ENCODE data around the gene AS3MT.
"Not testable (repeated sequence)": the region's sequence is repeated elsewhere in the genome, so short reads cannot be mapped to it uniquely, and the experiment has no call there.

AS3MT gene, protein sequence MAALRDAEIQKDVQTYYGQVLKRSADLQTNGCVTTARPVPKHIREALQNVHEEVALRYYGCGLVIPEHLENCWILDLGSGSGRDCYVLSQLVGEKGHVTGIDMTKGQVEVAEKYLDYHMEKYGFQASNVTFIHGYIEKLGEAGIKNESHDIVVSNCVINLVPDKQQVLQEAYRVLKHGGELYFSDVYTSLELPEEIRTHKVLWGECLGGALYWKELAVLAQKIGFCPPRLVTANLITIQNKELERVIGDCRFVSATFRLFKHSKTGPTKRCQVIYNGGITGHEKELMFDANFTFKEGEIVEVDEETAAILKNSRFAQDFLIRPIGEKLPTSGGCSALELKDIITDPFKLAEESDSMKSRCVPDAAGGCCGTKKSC

DNA sequence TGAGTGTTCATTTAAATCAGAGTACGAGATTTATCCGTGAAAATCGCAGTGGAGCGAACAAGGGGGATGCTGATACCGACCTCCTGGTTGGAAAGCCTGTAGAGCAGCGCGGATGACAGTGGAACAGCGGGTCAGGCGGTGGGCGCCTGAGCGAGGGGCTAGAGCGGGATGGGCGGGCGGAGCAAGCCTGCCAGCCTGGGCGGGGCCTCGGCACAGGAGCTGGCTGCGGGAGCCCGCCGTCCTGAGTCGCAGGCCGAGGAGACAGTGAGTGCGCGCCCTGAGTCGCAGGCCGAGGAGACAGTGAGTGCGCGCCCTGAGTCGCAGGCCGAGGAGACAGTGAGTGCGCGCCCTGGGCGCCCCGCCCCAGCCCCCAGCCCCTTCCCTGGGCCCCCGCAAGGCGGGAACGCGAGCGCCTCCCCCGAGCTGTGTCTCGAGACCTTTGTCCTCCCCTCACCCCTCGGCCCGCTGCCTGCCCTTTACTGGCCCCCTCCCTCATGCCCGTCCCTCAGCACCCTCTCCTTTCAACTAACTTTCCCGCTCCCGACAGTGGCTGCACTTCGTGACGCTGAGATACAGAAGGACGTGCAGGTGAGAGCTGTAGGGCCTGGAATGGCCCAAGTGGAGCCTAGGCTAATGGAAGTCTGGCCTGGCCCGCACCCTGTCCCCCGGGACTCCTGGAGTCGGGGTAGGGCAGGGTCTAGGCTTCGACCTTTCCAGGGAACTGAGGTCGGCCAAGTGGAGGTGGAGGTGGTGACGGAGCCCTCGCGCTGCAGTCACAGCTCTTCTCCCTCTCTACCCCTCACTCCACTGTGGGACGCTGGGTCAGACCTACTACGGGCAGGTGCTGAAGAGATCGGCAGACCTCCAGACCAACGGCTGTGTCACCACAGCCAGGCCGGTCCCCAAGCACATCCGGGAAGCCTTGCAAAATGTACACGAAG lies at the start of gene AS3MT:
AS3MT (plus strand) TSS at position 213 of the 941 bp plus-strand sequence; CDS start at position 336, 123 bp downstream.
- peak; percentile 43 for DNase-seq

DNA sequence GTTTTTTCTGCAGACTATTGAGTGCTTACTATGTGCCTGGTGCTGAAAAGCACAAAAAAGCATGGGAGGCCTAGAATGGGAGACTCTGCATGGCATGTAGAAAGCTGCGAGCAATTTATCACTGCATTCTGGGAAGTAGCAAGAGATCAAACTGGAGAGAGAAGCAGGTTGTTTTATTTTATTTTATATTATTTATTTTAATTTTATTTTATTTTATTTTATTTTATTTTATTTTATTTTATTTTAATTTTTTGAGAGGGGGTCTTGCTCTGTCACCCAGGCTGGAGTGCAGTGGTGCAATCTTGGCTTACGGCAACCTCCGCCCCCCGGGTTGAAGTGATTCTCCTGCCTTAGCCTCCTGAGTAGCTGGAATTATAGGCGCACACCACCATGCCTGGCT lies 49.3 kb upstream of the AS3MT start:
- not testable (repeated sequence) for DNase-seq

DNA sequence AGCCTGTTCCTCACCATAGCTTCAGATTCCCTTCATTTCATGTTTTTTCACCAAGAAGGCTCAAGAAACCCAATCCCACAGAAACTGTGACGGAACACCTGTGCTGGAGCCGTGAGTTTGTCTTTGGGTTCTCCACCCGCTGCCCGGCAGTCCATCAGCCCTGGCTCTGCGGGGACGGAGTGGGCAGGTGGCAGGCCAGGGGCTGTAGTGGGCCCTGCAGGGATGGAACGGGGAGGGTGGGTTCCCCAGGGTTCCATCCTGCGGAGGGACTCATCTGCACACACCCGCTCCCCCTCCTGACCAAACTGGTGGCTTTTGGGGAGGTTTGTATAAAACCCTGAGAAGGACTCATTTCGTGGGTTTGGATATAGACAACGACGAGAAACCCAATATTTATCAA lies 47.0 kb upstream of the AS3MT start:
- DNase-seq = no peak

DNA sequence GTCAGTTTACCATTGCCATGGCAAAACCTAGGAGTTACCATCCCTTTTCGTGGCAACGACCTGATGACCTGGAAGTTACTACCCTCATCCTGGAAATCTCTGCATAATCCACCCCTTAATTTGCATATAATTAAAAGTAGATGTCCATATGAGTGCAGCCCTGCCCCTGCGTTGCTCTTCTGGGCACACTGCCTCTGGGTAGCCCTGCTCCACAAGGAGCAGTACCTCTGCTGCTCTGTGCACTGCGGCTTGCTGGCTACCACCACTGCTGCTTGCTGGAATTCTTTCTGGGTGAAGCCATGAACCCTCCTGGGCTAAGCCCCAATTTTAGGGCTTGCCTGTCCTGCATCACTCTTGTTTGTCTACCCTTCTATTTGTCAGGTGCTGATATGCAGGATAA lies 44.6 kb upstream of the AS3MT start:
- DNase-seq = no peak

DNA sequence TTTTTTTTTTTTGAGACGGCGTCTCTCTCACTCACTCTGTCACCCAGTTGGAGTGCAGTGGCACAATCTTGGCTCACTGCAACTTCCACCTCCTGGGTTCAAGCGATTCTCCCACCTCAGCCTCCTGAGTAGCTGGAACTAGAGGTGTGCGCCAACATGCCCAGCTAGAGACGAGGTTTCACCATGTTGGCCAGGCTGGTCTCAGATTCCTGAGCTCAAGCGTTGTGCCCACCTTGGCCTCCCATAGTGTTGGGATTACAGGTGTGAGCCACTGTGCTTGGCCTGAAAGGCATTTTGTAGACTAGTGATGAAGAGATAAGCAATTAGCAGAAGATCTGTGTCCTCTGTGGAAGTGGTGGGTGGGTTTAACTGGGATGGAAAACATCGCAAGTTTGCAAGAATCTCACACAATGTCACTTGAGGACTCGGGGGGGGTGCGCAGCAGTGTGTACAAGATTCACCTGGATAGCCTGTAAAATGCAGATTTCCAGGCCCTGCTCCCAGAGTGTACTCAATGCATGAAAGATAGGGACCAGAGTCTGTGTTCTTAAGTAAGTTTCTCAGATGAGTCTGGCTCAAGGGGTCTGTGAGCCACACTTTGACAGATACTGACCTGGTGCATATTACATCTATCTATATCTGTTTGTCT lies 43.0 kb upstream of the AS3MT start:
- no peak for DNase-seq

DNA sequence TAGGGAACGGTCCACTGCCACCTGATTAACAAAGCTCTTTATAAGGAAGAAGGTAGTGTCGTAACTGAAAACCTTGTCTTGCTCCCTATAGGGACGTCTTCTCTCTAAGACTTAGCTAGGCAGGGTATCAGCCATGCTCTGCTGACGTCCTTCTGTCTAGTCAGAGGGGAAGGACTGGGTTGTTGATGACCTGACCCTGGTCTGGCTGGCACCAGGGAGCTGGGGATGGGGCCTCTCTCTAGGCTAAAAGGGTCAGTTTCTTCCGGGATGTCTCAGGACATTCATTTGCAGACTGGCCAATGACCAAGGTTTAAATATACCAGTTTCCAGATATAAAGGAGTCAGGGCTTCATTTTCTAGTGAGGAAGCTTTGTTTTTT lies 41.7 kb upstream of the AS3MT start:
- no peak for DNase-seq

DNA sequence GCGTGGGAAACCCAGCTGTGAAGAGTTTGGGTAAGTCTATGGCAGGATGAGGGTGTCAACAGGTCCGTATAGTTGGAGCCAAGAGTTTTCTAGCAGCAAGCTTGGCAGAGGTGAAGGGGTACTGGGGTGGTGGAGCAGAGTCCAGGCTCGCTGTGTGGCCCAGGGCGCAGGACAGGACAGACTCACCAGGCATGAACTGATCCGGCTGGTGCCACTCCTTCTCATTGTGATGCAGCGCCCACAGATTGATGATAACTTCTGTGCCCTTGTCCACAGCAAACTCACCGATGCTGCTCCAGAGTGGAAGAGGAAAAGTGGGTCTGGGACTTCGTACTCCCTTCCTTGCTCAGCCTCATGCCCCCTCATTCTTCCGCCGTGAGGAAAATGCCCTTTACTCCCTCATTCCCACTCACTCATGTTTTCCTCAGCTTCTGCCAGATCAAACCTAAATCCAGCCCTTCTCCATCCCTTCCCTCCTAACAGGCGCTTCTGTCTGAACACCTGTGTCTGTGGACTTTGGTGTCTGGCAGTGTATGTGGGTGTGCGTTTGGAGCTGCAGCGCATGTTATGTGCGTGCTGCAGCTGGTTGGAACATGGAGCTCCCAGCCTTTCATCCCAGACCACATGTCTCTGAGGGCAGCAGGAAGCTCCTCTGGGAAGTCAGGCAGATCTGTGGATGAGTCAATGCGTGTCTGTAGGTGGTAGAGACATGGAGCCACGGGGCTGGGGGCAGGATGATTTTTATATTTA lies 37.8 kb upstream of the AS3MT start:
- DNase-seq = no peak

DNA sequence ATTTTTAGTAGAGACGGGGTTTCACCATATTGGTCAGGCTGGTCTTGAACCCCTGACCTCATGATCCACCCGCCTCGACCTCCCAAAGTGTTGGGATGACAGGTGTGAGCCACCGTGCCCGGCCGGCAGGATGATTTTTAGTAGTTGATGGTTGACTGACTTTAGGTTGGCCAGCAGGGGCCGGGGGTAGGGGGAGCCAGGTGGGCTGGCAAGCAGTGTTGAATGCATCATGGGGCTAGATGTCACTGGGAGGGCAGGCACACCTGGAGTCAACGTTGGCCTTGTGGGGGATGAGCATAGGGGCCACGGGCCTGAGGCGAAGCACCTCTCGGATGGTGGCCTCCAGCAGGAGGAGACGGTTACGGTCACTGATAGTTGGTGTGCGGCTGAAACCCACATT lies 37.0 kb upstream of the AS3MT start:
- no peak for DNase-seq

DNA sequence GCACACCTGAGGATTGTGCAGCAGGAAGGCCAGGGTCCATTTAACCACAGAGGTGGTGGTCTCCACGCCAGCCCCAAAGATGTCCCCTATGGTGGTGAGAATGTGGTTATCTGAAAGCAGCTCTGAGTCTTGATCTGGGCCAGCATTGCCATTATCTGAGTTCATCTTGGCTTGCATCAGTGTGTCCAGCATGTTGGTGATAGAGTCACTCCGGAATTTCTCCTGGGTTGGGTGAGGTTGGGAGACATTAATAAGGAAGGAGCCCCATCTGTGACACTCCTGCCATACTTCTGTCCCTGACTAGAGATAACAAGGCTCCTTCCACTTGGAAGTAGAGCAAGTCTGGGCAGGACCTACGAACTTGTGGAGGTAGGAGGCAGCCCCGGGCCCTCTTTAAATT lies 36.3 kb upstream of the AS3MT start:
- no peak for DNase-seq

DNA sequence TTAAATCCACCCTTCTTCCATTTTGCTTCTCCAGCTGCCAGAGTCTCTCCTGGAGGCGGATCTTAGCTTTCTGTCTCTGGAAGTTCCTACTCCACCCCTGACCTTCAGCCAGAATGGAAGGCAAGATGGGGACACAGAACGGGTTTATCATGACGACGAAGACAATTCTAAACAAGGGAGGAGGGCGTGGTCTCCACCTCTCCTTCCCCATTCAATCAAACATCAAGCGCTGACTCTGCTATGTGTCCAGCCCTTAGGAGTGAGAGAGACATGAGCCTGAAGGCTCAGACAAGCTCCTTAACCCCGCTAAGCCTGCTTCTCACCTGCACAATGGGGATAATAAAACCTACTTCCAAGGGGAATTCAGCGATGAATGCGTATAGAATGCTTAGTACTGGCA lies 35.1 kb upstream of the AS3MT start:
- no peak for DNase-seq

DNA sequence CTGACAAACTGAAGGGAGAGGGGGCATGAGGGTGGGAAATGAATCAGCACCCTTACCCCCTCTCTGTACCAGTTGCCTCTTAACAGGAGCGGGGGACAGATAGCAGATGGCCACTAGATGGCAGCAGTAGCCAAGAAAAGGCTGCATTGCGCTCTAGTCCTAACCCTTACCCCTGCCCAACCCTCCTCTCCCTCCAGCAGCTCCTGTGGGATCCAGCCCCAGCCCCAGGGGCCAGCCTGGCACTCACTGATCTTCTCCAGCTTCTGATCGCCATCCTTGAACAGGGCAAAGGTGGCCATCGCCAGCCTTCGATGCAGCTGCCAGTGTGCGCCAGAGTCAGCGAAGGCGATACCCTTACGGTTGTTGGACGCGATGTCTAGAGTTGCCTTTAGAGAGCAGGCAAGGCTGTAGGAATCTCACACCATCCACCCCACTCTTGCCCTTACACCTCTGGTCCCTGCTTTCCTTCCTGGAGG lies 34.2 kb upstream of the AS3MT start:
- peak; percentile 84 for DNase-seq

DNA sequence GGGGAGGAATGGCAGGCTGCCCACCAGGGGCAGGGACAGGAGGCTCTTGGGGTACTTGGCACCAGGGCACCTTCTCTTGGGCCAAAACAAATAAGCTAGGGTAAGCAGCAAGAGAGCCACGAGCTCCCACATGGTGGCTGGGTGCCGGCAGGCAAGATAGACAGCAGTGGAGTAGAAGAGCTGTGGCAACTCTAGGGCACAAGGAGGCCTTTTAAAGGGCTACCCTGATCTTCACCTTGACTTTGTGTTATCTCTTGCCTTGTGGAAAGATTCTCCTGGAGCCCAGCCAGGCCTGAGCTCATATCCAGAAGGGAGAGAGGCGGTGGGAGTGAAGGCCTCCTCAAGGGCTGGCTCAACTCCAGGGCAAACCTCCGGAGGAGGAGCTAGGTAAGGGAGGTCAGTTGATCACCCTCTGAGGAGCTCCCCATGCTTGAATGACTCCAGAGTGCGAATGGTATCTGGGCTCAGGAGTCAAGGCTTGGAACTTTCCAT lies 32.0 kb upstream of the AS3MT start, which contains the start of gene CYP17A1:
CYP17A1 (minus strand) TSS at position 184 of the 492 bp plus-strand sequence; CDS start at position 132, 52 bp downstream.
- DNase-seq = no peak

DNA sequence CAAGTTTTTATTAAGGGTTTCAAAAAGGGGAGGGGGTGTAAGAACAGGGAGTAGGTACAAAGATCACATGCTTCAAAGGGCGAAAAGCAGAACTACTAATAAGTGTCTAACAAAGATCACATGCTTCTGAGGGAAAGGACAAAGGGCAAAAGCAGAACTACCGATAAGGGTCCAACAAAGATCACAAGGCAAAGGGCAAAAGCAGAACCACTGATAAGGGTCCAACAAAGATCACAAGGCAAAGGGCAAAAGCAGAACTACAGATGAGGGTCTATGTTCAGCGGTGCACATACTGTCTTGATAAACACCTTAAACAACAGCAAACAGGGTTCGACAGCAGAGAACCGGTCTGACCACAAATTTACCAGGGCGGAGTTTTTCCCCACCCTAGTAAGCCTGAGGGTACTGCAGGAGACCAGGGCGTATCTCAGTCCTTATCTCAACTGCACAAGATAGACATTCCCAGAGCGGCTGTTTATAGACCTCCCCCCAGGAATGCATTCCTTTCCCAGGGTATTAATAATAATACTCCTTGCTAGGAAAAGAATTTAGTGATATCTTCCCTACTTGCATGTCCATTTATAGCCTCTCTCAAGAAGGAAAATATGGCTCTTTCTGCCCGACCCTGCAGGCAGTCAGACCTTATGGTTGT lies 30.9 kb upstream of the AS3MT start:
- DNase-seq = not testable (repeated sequence)

DNA sequence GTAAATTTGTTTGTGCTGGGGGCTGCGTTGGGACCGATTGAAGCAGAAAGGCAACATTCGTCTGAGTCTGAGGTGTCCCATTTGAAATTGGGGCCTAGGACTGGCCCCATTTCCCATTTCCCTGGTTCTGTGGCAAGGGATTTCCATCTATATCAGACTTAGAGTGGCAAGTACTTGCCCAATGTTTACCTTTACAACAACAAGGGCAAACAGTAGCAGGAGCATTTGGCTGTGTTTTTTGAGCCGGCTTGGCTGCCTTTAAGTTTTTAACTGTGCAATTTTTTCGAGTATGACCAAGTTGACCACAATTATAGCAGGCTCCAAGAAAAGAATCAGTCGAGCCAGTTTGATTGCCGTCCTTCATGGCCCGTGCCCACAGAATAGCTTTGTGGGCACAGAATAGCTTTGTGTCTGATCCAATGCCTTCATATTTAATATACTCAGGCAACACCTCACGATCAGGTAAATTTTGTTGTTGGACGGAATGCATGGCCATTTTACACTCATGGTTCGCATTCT lies 27.4 kb upstream of the AS3MT start:
- DNase-seq = no peak

DNA sequence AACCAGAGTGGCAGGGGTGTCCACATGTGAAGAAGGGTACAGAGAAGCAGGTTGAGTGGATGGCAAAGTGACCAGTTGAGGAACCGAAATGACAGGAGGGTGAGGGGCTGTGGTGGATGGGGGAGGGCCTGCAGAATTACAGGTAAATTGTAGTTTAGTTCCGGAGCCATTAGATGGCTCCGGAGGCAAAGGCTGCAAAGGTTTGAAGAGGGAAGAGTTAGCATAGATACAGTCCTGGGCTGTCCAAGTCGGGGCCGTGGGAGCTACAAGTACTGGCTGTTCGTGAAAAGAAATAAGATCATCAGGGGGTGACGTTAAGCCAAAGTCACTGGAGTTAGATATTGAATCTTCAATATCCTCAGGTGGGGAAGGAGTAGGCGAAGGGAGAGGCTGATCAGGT lies 26.1 kb upstream of the AS3MT start:
- not testable (repeated sequence) for DNase-seq

DNA sequence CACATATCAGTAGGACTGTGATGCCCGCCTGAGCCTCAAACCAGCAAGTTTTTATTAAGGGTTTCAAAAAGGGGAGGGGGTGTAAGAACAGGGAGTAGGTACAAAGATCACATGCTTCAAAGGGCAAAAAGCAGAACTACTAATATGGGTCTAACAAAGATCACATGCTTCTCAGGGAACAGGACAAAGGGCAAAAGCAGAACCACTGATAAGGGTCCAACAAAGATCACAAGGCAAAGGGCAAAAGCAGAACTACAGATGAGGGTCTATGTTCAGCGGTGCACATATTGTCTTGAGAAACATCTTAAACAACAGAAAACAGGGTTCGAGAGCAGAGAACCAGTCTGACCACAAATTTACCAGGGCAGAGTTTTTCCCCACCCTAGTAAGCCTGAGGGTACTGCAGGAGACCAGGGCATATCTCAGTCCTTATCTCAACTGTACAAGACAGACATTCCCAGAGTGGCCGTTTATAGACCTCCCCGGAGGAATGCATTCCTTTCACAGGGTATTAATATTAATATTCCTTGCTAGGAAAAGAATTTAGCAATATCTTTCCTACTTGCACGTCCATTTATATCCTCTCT lies 25.0 kb upstream of the AS3MT start:
- DNase-seq = not testable (repeated sequence)

DNA sequence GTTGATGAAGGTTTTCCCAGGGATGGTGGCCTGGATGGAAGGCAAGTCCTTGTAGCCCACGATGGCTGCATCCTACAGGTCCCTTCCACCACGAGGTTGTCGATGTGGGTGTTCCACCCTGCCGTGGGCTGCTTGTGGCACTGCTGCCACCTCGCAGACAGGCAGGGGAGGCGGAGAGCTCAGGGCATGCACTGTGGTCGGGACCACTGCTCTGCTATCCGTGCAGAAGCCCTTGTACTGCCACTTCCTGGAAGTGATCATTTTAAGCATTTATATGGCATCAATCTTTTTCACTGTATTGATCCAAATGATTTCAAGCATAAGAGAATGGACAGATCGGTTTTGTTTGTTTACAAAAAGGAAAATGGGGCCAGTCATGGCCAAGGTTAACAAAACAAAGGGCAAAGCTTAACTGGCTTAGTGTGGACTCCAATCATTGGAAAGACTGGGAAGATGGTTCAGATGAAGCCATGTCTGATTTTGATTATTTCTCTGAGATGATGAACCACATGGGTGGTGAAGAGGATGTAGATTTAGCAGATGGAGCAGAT lies 23.8 kb upstream of the AS3MT start:
- DNase-seq = no peak

DNA sequence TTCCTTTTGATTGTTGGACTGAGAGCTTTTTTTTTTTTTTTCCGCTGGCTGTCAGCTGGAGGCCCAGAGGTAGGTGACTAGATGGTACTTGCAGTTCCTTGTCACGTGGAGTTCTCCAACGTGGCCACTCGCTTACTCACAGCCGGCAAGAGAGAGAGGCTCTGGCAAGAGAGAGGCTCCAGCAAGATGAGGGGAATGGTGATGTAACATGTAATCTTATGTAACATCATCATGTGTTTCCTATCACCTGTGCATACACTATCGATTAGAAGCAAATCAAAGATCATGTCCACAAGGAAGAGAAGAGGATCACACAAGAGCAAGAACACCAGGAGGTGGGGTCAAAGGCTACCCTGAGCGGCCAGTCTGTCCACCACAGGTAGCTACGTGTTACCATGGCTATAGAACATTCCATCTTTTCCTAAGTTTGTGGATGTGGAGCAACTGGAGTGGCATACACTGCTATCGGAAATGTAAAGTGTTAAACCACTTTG lies 19.2 kb upstream of the AS3MT start:
- DNase-seq = no peak

DNA sequence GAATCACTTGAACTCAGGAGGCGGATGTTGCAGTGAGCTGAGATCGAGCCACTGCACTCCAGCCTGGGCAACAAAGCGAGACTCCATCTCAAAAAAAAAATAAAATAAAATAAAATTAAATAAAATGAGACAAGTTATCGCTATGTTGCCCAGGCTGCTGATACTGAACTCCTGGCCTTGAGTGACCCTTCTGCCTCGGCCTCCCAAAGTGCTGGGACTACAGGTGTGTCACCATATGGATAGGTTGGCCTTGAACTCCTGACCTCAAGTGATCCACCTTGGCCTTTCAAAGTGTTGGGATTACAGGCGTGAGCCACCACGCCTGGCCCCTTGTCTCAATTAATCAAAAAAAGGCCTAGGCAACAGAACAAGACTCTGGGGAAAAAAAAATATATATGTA lies 16.0 kb upstream of the AS3MT start:
- not testable (repeated sequence) for DNase-seq

DNA sequence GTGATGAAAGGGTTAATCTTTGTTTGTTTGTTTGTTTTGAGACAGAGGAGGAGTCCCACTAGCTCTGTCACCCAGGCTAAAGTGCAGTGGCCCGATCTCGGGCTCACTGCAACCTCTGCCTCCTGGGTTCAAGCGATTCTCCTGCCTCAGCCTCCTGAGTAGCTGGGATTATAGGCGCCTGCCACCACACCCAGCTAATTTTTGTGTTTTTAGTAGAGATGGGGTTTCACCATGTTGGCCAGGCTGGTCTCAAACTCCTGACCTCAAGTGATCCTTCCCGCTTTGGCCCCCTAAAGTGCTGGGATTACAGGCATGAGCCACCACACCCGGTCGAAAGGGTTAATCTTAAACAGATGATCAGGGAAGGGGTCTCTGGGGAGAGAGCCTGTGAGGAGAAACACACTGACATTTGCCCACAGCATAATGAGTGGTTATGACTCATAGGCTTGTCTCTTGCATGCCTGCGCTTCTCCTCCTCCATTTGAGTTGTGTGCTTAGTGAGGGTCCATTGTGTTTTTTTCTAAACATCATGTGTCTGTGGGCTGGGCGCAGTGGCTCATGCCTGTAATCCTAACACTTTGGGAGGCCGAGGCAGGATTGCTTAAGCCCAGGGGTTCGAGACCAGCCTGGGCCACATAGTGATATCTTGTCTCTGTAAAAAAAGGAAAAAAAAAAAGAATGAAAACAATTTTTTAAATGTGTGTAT lies 13.4 kb upstream of the AS3MT start:
- not testable (repeated sequence) for DNase-seq

Data from stimulated activated CD4-positive, alpha-beta T cell treated with anti-CD3 and anti-CD28 coated beads, Interleukin-15, amount 100 ng/mL, for 24 hours (primary cell).